GM21367 (cell line): ENCODE results near the gene SCGB1D2.
"Not testable (repeated sequence)": the region's sequence is repeated elsewhere in the genome, so short reads cannot be mapped to it uniquely, and the experiment has no call there.

Source experiments
- ATAC-seq: cut with Tn5 transposase; IDR thresholded peaks from one replicate; pipeline ENCODE4 v1.9.1; 2021; ENCODE audit not compliant: unreplicated experiment

The SCGB1D2 gene, protein sequence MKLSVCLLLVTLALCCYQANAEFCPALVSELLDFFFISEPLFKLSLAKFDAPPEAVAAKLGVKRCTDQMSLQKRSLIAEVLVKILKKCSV

DNA sequence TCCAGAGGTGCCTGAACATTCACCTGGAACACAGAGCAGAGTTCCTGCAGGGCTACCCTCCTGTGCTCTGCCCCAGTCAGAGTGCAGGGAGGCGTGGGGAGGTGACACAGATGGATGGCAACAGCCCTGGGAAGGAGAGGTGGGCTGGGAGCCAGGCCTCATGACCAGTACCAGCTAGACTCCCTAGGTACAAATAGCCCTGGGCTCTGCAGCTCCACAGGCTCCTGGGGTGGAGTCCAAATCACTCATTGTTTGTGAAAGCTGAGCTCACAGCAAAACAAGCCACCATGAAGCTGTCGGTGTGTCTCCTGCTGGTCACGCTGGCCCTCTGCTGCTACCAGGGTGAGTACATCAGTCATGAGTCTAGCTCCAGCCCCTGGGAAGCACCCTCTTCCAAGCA is at the start of gene SCGB1D2:
TSS of gene SCGB1D2 (plus strand) at position 219 of the 400 bp plus-strand sequence. CDS start at position 288, 69 bp downstream.
- ATAC-seq: no peak

DNA sequence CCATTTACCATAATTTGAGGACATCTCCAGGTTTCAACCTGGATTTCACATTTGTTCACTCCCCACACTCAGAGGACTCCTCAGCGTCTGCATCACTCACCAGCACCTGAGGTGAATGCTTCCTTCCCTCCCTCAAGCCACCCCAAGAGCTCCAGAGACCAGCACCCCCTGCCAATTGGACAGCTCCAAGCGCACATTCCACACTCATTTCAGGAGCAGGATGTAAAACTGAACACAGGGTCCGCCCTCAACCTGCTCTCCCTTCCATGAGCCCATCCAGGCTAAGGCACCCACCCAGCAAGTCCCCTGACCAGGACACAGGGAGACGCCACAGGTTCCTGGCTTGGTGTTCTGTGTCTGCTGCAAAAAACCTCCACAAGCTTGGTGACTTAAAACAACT is 48.1 kb upstream of the SCGB1D2 start:
- ATAC-seq: no peak

DNA sequence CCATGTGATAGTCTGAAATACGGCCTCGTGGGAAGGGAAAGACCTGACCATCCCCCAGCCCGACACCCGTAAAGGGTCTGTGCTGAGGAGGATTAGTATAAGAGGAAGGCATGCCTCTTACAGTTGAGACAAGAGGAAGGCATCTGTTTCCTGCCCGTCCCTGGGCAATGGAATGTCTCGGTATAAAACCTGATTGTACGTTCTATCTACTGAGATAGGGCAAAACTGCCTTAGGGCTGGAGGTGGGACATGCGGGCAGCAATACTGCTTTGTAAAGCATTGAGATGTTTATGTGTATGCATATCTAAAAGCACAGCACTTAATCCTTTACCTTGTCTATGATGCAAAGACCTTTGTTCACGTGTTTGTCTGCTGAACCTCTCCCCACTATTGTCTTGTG is 47.0 kb upstream of the SCGB1D2 start:
- ATAC-seq: not testable (repeated sequence)

DNA sequence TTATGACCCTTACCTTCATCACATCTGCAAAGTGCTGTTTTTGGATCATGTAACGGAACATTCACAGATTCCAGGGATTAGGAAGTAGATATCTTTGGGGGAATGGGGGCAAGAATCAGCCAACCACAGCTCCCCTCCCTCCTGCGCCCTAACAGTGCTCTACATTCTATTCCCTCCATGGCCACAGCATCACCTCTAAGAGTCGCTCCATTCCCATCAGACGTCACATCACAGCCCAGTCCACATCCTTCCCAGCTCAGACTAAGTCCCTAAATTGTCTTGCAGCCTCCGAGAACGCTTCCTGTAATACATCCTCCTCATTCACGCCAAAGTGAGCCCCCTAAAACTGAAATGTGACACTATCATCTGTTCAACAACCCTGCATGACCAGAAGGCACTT is 46.1 kb upstream of the SCGB1D2 start:
- ATAC-seq: no peak

DNA sequence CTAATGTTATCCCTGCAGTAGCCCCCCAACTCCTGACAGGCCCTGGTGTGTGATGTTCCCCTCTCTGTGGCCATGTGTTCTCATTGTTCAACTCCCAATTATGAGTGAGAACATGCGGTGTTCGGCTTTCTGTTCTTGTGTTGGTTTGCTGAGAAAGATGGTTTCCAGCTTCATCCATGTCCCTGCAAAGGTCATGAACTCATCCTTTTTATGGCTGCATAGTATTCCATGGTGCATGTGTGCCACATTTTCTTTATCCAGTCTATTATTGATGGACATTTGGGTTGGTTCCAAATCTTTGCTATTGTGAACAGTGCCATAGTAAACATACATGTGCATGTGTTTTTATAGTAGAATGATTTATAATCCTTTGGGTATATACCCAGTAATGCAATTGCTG is 44.6 kb upstream of the SCGB1D2 start:
- ATAC-seq: not testable (repeated sequence)

DNA sequence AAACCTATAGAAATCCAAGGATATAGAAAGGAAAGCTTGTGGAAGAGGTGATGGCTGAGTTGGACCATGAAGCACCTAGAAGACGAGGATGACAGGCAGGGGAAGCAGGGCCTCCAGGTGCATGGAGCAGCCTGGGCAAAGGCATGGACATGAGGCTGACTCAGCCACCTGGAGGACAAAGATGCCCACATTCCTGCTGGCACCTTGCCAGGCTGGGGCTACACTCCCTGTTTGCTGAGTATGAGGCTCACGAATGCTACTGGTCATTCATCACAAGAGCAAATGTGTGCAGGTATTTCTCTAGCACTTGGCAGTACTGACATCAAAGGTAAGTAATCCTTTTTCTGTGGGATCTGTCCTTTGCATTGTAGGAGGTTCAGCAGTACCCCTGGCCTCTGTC is 40.7 kb upstream of the SCGB1D2 start:
- ATAC-seq: no peak

DNA sequence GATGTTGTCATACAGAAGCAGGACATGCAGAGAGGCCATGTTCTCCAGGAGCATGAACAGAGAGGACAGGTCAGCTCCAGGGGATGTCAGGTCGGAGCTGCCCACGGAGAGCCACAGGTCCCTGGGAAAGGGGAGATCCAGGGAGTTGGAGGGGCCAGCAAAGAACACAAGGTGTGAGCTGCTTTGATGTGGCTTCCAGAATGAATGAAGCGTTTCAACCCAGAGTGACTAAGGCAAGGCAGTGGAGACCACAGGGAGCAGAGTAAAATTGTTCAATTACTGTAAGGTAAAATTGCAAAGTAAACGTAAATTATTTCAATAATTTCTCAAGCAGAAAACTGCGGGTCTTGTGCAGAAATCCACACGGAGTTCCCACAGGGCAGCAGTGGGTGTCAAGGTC is 39.1 kb upstream of the SCGB1D2 start:
- ATAC-seq: no peak

DNA sequence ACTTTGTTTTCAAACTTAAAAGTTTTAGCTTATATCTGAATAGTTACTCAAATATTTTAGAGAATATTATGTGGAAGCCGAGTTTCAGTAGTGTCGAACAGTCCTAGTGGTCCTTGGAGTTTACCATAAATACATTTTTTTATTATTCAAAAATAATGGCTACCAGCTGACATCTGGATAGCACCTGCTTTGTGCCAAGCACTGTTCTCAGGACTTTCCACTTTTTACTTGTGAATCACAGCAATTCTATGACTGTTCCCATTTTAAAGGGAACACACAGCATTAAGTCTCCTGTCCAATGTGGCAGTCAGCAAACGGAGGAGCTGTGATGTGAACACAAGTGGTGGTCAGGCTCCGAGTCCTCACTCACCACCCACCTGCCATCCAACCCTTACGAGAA is 37.6 kb upstream of the SCGB1D2 start:
- ATAC-seq: no peak

DNA sequence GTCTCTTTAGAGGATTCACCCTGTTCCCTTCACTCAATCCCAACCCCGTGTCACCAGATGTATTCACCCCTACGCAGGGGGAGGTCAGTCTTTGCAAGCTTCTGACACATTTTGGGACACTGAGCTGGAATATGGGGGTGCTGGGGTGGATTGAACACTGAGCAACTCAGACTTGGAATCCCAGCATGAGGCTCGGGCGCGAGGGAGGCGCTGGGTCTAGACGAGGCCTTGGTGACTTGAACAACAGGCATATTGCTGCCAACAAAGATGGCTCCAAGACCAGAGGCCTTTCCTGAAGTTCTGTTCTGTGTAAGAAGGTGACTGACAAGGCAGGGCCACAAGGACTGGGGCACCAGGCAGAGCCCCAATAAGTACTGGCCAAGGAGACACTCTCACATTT is 36.6 kb upstream of the SCGB1D2 start:
- ATAC-seq: no peak

DNA sequence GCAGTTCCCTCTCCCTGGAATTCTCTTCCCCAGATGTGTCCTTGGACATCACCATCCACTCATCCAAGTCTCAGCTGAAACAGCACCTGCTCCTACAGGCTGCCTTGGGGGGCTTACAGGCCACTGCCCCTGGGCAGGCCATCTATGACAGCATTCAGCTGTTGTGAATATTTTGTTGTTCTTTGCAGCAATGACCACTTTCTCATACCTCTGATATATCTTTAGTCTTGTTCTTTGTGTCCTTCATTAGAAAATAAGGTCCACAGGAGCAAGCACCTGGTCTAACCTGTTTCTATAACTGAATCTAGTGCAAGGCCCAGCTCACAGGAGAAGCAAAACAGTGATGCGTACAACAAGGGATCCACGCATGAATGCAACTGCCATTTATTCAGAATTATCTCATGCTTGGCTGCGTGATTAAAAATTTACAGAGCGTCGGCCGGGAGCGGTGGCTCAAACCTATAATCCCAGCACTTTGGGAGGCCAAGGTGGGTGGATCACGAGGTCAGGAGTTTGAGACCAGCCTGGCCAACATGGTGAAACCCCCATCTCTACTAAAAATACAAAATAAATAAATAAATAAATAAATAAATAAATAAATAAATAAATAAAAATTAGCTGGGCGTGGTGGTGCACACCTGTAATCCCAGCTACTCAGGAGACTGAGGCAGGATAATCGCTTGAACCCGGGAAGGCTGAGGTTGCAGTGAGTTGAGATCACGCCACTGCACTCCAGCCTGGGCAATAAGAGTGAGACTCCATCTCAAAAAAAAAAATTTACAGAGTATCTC is 35.6 kb upstream of the SCGB1D2 start:
- not testable (repeated sequence) for ATAC-seq

DNA sequence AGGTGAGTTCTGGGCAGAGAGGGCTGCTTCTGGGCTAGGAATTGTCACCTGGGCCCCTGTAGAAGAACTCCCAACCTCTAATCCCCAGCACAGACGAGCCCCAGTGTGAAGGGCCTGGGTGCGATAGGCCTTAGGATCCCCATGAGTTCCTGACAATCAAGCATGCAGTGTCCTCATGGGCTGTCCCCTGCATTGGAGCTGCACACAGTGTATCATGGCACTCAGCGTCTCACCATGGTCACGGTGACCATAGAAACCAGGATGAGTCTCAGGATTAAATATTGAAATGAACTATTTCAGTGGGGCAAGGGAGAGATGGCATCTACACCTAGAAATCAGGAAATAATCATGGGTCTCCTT is 33.3 kb upstream of the SCGB1D2 start:
- no peak for ATAC-seq

DNA sequence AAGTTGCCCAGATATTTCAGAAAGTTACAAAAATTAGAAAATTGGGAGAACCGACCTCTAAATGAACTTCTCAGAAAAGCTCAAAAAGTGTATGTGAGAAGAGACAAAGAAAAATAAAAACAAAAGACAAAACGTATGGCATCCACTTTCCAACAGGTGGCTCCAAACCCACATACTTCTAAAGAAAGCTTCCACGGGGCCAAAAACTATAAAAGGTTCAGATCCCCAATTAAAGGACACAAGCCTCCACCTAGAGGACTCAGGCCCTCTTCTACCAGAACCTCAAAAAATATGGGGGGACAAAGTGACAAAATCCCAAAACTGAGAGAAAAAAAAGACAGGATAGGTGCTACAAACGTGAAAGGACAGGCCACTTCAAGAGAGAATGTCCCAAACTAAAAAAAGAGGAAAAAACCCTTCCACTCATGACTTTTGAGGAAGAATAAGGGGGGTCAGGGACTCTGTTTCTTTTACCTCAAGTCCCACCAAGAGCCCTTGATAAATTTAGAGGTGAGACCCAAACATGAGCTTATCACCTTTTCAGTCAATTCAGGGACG is 24.8 kb upstream of the SCGB1D2 start:
- no peak for ATAC-seq

DNA sequence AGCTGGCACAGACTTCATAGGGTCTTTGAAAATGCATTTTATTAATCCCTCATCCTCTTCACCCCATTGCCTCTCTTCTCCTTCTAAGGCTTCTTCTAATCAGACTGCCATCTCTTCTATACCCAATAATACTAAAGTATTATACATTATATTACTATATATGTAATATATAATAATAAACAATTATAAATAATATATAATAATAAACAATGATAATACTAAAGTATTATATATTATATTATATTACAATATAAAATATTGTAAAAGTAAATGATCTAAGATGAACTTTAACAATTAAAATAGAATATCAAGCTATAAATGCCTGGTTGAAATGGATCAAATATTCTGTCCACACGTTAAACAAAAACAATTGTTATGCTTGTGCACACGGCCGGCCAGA is 20.5 kb upstream of the SCGB1D2 start:
- no peak for ATAC-seq

DNA sequence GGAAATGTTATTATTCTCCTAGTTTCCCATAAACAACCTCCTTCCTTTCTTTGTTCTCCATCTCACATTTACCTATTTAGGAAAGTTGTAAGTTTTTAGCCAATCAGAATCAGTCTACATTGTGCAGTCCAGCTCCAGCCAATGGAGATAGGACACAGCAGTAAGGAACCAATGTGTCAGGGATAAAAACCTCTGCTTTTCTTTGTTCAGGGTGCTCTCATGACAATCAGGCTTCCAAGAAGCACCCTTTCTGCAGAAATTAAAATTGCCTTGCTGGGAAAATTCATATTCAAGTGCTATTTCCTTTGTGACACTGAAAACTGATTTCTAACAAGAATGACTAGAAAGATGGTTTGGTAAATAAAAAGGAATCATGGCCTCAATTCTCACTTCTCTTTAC is 18.9 kb upstream of the SCGB1D2 start:
- ATAC-seq: no peak

DNA sequence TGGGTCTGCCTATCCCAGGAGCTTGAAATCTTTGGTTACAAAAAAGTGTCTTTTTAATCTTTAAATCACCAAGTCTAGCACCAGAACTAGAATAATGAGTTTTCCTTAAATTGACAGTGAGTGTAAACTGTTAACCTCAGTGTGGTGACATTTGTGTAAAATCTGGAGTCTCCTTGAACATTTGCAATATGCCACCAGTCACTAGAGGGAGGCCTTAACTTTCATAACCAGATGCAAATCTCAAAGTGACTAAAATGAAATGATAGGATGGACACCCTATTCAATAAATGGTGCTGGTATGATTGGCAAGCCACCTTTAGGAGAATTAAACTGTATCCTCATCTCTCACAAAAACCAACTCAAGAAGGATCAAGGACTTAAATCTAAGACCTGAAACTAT is 8.3 kb upstream of the SCGB1D2 start:
- ATAC-seq: no peak

DNA sequence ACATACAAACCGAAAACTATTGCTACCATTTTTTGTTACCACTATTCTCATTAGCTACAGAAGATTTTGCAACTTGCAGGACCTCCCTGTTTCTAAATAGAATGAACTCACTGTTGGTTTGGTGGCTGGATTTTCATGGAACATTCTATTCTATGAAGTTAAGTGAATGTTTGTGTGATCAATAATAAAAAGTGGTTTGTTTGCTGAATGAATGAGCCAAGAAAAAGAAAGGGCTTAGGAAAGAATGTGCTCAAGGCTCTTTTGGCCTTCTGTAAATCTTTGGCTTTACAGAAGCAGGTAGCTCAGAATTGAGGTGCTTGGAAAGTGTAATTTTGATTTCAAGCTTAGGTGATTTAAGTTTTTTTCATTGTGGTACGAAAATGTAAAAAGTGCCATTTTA is 5.9 kb upstream of the SCGB1D2 start:
- no peak for ATAC-seq

DNA sequence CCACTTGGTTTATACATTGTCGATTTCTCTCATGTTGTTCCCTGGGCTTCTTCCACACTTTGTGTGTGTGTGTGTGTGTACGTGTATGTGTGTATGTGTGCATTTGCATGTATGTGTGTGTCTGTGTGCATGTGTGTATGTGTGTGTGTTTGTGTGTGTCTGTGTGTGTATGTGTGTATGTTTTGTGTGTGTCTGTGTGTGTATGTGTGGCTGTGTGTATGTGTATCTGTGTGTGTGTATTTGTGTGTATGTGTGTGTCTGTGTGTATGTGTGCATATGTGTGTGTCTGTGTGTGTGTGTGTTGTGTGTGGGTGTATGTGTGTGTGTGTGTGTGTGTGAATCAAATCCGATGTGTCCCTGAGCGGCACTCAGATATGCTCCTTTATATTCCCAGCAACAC is 4.5 kb upstream of the SCGB1D2 start:
- ATAC-seq: no peak

DNA sequence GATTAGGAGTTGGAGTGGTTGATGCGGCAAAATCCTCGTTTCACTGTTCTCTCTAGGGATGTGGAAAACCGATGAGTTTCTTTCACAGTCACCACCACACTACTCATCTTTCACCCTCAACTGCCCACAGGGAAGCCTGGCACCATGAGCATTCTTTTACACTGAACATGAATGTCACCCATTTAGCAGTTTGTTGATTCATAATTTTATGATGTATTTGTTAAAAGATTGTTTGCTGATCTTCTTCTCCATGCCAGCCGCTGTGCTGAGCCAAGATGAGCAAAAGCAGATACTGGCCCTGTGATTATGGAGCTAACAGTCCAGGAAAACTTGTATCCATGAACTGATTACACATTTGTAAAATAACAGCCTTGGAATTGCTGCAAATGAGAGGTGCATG is 3.9 kb upstream of the SCGB1D2 start:
- no peak for ATAC-seq

DNA sequence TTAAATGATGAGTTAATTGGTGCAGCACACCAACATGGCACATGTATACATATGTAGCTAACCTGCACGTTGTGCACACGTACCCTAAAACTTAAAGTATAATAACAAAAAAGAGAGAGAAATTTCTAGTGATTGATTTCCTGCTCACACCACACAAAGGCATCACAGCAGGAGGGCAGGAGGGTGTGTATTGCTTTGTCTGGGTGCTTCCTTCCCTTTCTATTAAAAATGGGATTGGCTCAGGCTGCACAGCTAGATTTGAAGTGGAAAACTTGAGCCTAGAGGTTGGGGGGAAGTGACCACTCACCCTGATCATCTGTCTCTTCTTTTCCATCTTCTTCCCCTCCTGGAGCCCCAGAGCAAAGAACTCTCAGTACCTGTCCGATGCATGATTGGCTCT is 944 bp upstream of the SCGB1D2 start:
- ATAC-seq: no peak

DNA sequence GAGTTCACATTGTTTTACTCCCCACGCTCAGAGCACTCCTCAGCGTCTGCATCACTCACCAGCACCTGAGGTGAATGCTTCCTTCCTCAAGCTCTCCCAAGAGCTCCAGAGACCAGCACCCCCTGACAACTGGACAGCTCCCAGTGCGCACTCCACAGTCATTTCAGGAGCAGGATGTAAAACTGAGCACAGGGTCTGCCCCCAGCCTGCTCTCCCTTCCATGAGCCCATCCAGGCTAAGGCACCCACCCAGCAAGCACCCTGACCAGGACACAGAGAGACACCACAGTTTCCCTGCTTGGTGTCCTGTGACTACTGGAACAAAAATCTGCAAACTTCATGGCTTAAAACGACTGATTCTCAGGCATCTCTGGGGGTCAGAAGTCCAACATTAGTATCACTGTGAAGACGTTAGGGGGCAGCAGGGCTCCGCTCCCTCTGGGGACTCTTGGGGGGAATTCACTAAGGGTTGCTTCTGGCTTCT is 3.3 kb downstream of the SCGB1D2 start:
- no peak for ATAC-seq

DNA sequence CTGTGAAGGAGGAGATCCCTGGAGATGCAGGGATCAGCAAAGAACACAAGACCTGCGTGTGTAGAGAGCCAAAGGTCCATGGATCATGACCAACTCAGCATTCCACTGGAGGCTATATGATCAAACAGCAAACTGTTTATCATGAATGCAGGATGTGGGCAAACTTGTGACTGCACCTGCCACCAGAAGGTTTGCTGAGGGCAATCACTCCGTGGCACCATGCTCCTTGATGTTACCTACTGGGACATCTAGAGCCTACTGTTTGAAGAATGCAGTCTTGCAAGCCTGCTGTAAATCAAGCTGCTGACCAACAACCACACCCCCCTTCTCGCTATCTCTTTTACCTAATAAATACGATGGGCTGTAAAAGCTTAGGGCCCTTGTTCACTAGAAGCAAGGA is 9.7 kb downstream of the SCGB1D2 start:
- no peak for ATAC-seq

DNA sequence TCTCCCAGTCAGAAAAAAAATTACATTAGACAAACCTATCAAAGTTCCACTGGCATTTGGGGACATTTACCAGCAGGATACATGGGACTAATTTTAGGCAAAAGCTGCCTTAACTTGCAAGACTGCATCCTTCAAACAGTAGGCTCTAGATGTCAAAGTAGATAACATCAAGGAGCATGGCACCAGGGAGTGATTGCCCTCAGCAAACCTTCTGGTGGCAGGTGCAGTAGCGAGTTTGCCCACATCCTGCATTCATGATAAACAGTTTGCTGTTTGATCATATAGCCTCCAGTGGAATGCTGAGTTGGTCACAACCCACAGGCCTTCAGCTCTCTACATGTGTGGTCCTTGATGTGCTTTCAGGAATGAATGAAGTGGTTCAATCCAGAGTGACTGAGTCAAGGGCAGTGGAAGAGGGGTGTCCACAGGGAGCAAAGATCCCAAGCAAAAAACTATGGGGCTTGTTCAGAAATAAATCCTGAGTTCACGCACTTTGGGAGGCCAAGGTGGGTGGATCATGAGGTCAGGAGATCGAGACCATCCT is 12.0 kb downstream of the SCGB1D2 start:
- ATAC-seq: no peak
